Measurements from ENCODE around the gene NUP43.

The NUP43 gene

GRCh38 chr6:149766156-149766769 lies 19.9 kb upstream of the NUP43 start:
- Histone ChIP-seq H4K20me1 (ENCODE audit: insufficient read depth, low read length) (peaks cover 11% of the 10 kb centered on the region), H3K4me3 (ENCODE audit: low read length) (no peak overlapping the region), H3K27ac (ENCODE audit: low read length) (no peak overlapping the region), H3K36me3 (replicated peaks; ENCODE audit: low read depth, low read length) (peaks cover 12% of the 10 kb centered on the region), H3K9me3 (ENCODE audit: insufficient read depth, low read length) (0 out of 2 replicates have a peak, but pooled peaks cover 2% of the 10 kb centered on the region), H3K4me1 (ENCODE audit: low read length) (peaks cover 10% of the 10 kb centered on the region), H3K27me3 (ENCODE audit: low read depth, low read length) (no peaks in the 10 kb centered on the region), H3K9ac (ENCODE audit: low read length) (no peak overlapping the region), H3K79me2 (ENCODE audit: low read length) (peaks cover 39% of the 10 kb centered on the region), H2AFZ (ENCODE audit: low read depth, low read length) (no peak overlapping the region), H3K4me2 (ENCODE audit: low read length) (no peak overlapping the region)
- no peak for TF ChIP-seq CTCF (IDR thresholded peaks at IDR 0.05; ENCODE audit: low read depth, low read length)
- TF ChIP-seq EZH2phosphoT487 (IDR thresholded peaks at IDR 0.05; ENCODE audit: low read depth) = no peak

GRCh38 chr6:149763866-149764265 lies 17.5 kb upstream of the NUP43 start:
- peaks cover 15% of the 10 kb centered on the region for H3K36me3 ChIP-seq (replicated peaks; ENCODE audit: low read depth, low read length)
- peaks cover 15% of the 10 kb centered on the region for H3K4me1 ChIP-seq (ENCODE audit: low read length)
- no peak overlapping the region for H3K4me2 ChIP-seq (ENCODE audit: low read length)
- H3K9me3 ChIP-seq (ENCODE audit: insufficient read depth, low read length) = 0 out of 2 replicates have a peak, but pooled peaks cover 2% of the 10 kb centered on the region
- H3K4me3 ChIP-seq (ENCODE audit: low read length) = no peak overlapping the region
- no peak overlapping the region for H3K9ac ChIP-seq (ENCODE audit: low read length)
- peaks cover 16% of the 10 kb centered on the region for H4K20me1 ChIP-seq (ENCODE audit: insufficient read depth, low read length)
- H3K27me3 ChIP-seq (ENCODE audit: low read depth, low read length) = no peaks in the 10 kb centered on the region
- H2AFZ ChIP-seq (ENCODE audit: low read depth, low read length) = no peak overlapping the region
- TF ChIP-seq EZH2phosphoT487 (IDR thresholded peaks at IDR 0.05; ENCODE audit: low read depth) = no peak
- H3K27ac ChIP-seq (ENCODE audit: low read length) = no peak overlapping the region
- peaks cover 38% of the 10 kb centered on the region for H3K79me2 ChIP-seq (ENCODE audit: low read length)

GRCh38 chr6:149761438-149761837 lies 15.1 kb upstream of the NUP43 start:
- H4K20me1 ChIP-seq (ENCODE audit: insufficient read depth, low read length) = peaks cover 16% of the 10 kb centered on the region
- peak overlapping the region; percentile 43 for H3K4me2 ChIP-seq (ENCODE audit: low read length)
- no peaks in the 10 kb centered on the region for H3K27me3 ChIP-seq (ENCODE audit: low read depth, low read length)
- peaks cover 15% of the 10 kb centered on the region for H3K4me1 ChIP-seq (ENCODE audit: low read length)
- H3K36me3 ChIP-seq (replicated peaks; ENCODE audit: low read depth, low read length) = peaks cover 12% of the 10 kb centered on the region
- H3K79me2 ChIP-seq (ENCODE audit: low read length) = peaks cover 41% of the 10 kb centered on the region
- 0 out of 2 replicates have a peak, but pooled peaks cover 2% of the 10 kb centered on the region for H3K9me3 ChIP-seq (ENCODE audit: insufficient read depth, low read length)
- TF ChIP-seq EZH2phosphoT487 (IDR thresholded peaks at IDR 0.05; ENCODE audit: low read depth) (no peak), CTCF (IDR thresholded peaks at IDR 0.05; ENCODE audit: low read depth, low read length) (no peak)
- no peak overlapping the region for H3K9ac ChIP-seq (ENCODE audit: low read length)
- H3K4me3 ChIP-seq (ENCODE audit: low read length) = no peak overlapping the region
- H3K27ac ChIP-seq (ENCODE audit: low read length) = peak overlapping the region; percentile 33
- H2AFZ ChIP-seq (ENCODE audit: low read depth, low read length) = no peak overlapping the region

- Histone ChIP-seq H4K20me1 (ENCODE audit: insufficient read depth, low read length) (peaks cover 20% of the 10 kb centered on the region; the same call in 1 of the 2 replicates), H2AFZ (ENCODE audit: low read depth, low read length) (no peak overlapping the region), H3K79me2 (ENCODE audit: low read length) (peaks cover 66% of the 10 kb centered on the region), H3K9me3 (ENCODE audit: insufficient read depth, low read length) (no peaks in the 10 kb centered on the region), H3K4me2 (ENCODE audit: low read length) (no peak overlapping the region), H3K36me3 (replicated peaks; ENCODE audit: low read depth, low read length) (peaks cover 6% of the 10 kb centered on the region), H3K27me3 (ENCODE audit: low read depth, low read length) (no peaks in the 10 kb centered on the region), H3K27ac (ENCODE audit: low read length) (no peak overlapping the region), H3K4me1 (ENCODE audit: low read length) (peaks cover 5% of the 10 kb centered on the region), H3K4me3 (ENCODE audit: low read length) (no peak overlapping the region), H3K9ac (ENCODE audit: low read length) (no peak overlapping the region)
- no peak for TF ChIP-seq CTCF (IDR thresholded peaks at IDR 0.05; ENCODE audit: low read depth, low read length)
- TF ChIP-seq EZH2phosphoT487 (IDR thresholded peaks at IDR 0.05; ENCODE audit: low read depth) = no peak
These were observed 9.9 kb upstream of the NUP43 start for GRCh38 chr6:149756261-149756636.

Data from OCI-LY3 (cell line).